HL-60 (cell line): Measurements from ENCODE around the gene SAMM50.

Source experiments
- GABPA ChIP-seq: IDR thresholded peaks from 2 replicates; pipeline ENCODE4 v1.6.1; 2012; ENCODE audit warnings: low read depth
- POLR2AphosphoS5 ChIP-seq: IDR thresholded peaks from 2 replicates; pipeline ENCODE4 v1.6.1; 2012; ENCODE audit warnings: low read depth
- SPI1 ChIP-seq: IDR thresholded peaks from 2 replicates; pipeline ENCODE4 v1.6.1; 2012; ENCODE audit warnings: low read depth, mild to moderate bottlenecking, borderline replicate concordance
- TF ChIP-seq, protein P1 (sequence below): IDR thresholded peaks from one replicate; pipeline ENCODE4 v1.5.1; 2011; ENCODE audit warnings: low read length, control low read depth, inconsistent platforms; ENCODE audit not compliant: insufficient read depth
- TF ChIP-seq, protein P2 (sequence below): IDR thresholded peaks from 2 replicates; pipeline ENCODE4 v1.6.1; 2012; ENCODE audit warnings: low read depth; ENCODE audit not compliant: insufficient replicate concordance

DNA sequence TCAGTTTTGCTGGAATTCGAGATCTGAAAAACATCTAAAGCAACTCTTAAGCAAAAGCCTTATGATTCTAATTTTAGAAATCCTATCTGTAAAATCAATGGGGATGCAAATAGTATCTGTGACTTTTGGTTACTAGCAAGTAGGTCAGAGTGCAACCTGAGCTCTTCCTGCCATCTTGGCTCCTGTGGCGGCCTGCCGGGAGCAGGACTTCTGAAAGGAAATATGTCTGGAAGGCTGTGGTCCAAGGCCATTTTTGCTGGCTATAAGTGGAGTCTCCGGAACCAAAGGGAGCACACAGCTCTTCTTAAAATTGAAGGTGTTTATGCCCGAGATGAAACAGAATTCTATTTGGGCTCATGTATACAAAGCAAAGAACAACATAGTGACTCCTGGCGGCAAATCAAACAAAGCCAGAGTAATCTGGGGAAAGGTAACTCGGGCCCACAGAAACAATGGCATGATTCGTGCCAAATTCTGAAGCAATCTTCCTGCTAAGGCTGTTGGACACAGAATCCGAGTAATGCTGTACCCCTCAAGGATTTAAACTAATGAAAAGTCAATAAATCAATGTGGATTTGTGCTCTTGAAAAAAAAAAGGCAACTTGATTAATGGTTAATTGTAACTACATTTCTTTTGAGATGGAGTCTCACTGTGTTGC is 1.7 kb downstream of the SAMM50 start:
- TF ChIP-seq, protein P1, sequence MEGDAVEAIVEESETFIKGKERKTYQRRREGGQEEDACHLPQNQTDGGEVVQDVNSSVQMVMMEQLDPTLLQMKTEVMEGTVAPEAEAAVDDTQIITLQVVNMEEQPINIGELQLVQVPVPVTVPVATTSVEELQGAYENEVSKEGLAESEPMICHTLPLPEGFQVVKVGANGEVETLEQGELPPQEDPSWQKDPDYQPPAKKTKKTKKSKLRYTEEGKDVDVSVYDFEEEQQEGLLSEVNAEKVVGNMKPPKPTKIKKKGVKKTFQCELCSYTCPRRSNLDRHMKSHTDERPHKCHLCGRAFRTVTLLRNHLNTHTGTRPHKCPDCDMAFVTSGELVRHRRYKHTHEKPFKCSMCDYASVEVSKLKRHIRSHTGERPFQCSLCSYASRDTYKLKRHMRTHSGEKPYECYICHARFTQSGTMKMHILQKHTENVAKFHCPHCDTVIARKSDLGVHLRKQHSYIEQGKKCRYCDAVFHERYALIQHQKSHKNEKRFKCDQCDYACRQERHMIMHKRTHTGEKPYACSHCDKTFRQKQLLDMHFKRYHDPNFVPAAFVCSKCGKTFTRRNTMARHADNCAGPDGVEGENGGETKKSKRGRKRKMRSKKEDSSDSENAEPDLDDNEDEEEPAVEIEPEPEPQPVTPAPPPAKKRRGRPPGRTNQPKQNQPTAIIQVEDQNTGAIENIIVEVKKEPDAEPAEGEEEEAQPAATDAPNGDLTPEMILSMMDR: no peak
- TF ChIP-seq, protein P2, sequence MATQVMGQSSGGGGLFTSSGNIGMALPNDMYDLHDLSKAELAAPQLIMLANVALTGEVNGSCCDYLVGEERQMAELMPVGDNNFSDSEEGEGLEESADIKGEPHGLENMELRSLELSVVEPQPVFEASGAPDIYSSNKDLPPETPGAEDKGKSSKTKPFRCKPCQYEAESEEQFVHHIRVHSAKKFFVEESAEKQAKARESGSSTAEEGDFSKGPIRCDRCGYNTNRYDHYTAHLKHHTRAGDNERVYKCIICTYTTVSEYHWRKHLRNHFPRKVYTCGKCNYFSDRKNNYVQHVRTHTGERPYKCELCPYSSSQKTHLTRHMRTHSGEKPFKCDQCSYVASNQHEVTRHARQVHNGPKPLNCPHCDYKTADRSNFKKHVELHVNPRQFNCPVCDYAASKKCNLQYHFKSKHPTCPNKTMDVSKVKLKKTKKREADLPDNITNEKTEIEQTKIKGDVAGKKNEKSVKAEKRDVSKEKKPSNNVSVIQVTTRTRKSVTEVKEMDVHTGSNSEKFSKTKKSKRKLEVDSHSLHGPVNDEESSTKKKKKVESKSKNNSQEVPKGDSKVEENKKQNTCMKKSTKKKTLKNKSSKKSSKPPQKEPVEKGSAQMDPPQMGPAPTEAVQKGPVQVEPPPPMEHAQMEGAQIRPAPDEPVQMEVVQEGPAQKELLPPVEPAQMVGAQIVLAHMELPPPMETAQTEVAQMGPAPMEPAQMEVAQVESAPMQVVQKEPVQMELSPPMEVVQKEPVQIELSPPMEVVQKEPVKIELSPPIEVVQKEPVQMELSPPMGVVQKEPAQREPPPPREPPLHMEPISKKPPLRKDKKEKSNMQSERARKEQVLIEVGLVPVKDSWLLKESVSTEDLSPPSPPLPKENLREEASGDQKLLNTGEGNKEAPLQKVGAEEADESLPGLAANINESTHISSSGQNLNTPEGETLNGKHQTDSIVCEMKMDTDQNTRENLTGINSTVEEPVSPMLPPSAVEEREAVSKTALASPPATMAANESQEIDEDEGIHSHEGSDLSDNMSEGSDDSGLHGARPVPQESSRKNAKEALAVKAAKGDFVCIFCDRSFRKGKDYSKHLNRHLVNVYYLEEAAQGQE: no peak
- TF ChIP-seq SPI1 (no peak), POLR2AphosphoS5 (no peak), GABPA (no peak)
